GM12878 (cell line): Measurements from ENCODE around the gene PAK2. TPM values are rescaled to one million over a fixed set of nuclear protein-coding genes. Genes with fewer than 3 reads are reported as not detected.

ENCODE experiments used
- ATAC-seq: fragments of 200-7000 bp; cut with Tn5 transposase; 3 replicates; pipeline ENCODE4 v1.9.1; 2020; ENCODE audit warnings: mild to moderate bottlenecking, moderate library complexity
- BruUV-seq: library from RNA; stranded (reverse); fragments of 400-500 nt; replicated peaks from 2 replicates; lab custom pipeline; 2021; lab: Mats Ljungman, UMichigan
- CTCF ChIA-PET: fragments of 300-600 bp; sonication (Branson Sonifier 250); formaldehyde crosslinking; extraction: SDS; loops from one replicate; lab custom pipeline; 2021; ENCODE audit warnings: inconsistent platforms; lab: Yijun Ruan, JAX
- POLR2A ChIA-PET: fragments of 350-600 bp; formaldehyde crosslinking; extraction: SDS; loops from one replicate; lab custom pipeline; 2021; ENCODE audit warnings: inconsistent platforms; lab: Charles Lee
- RAD21 ChIA-PET: fragments of 300-600 bp; sonication (Branson Sonifier 250); formaldehyde crosslinking; loops from one replicate; lab custom pipeline; 2023; ENCODE audit warnings: antibody characterized with exemption; ENCODE audit not compliant: unreplicated experiment; lab: Charles Lee
- SMC1A ChIA-PET: fragments of 300-600 bp; sonication (Branson Sonifier 250); formaldehyde crosslinking; loops from one replicate; lab custom pipeline; 2023; ENCODE audit not compliant: unreplicated experiment, uncharacterized antibody; lab: Charles Lee
- DNase-seq: peaks from one replicate; pipeline ENCODE4 v3.0.0-alpha.2; 2011; ENCODE audit warnings: low read depth, low spot score
- FAIRE-seq: peaks from 3 replicates; lab custom pipeline; 2011; peaks lifted over from hg19 to GRCh38; lab: Jason Lieb, UNC
- H2AFZ ChIP-seq: 2 replicates; pipeline ENCODE4 v1.6.0; 2011; ENCODE audit warnings: low read depth, low read length, control low read depth; ENCODE audit not compliant: control insufficient read depth
- H3K27ac ChIP-seq: 2 replicates; pipeline ENCODE4 v1.5.1; 2011; ENCODE audit warnings: control low read depth; ENCODE audit not compliant: control insufficient read depth, insufficient read depth
- H3K27me3 ChIP-seq, 2 experiments: replicated peaks in 1 of 2; 2 replicates each; pipeline versions ENCODE4 v1.6.0 to v1.6.1; 2011; ENCODE audit warnings: low read length in 1 of 2; ENCODE audit not compliant: control insufficient read depth in 2 of 2, insufficient read depth in 2 of 2
- H3K36me3 ChIP-seq, 2 experiments: 2 replicates each; pipeline ENCODE4 v1.5.1; 2011; ENCODE audit warnings: low read length in 1 of 2; ENCODE audit not compliant: control insufficient read depth in 2 of 2, insufficient read depth in 2 of 2
- H3K4me1 ChIP-seq: 2 replicates; pipeline ENCODE4 v1.6.1; 2011; ENCODE audit warnings: mild to moderate bottlenecking, low read length, moderate library complexity, mixed read lengths; ENCODE audit not compliant: control insufficient read depth, insufficient read depth
- H3K4me2 ChIP-seq: 2 replicates; pipeline ENCODE4 v1.6.0; 2011; ENCODE audit warnings: control low read depth; ENCODE audit not compliant: control insufficient read depth, insufficient read depth
- H3K4me3 ChIP-seq: fragments of 200-600 bp; sonication (generic); 2 replicates; pipeline ENCODE4 v1.5.1; 2016
- H3K79me2 ChIP-seq: 2 replicates; pipeline ENCODE4 v1.6.0; 2011; ENCODE audit warnings: low read length; ENCODE audit not compliant: control insufficient read depth, insufficient read depth
- H3K9ac ChIP-seq: 2 replicates; pipeline ENCODE4 v1.8.0; 2011; ENCODE audit warnings: low read length, control low read depth, mixed read lengths; ENCODE audit not compliant: control insufficient read depth, insufficient read depth
- H3K9me3 ChIP-seq: replicated peaks from 3 replicates; pipeline ENCODE4 v1.5.1; 2011; ENCODE audit warnings: mild to moderate bottlenecking, low read length; ENCODE audit not compliant: control insufficient read depth, insufficient read depth
- H4K20me1 ChIP-seq: 2 replicates; pipeline ENCODE4 v1.6.0; 2011; ENCODE audit not compliant: control insufficient read depth, insufficient read depth
- CBX5 ChIP-seq: sonication (generic); IDR thresholded peaks from 2 replicates; pipeline ENCODE4 v1.6.1; 2016; ENCODE audit warnings: low read depth, moderate library complexity, mild to moderate bottlenecking, inconsistent platforms
- CREM ChIP-seq: IDR thresholded peaks from 2 replicates; pipeline ENCODE4 v1.6.1; 2014; ENCODE audit warnings: antibody characterized with exemption, low read depth
- CUX1 ChIP-seq: IDR thresholded peaks from 2 replicates; pipeline ENCODE4 v1.6.1; 2012; ENCODE audit warnings: improper control_type of control experiment, low read depth, low read length; ENCODE audit not compliant: insufficient replicate concordance
- ELK1 ChIP-seq: IDR thresholded peaks from 2 replicates; pipeline ENCODE4 v1.6.1; 2012; ENCODE audit warnings: low read depth, low read length, improper control_type of control experiment
- HCFC1 ChIP-seq: fragments of 150-350 bp; IDR thresholded peaks from 2 replicates; pipeline ENCODE4 v1.6.1; 2014; ENCODE audit warnings: low read length
- IKZF2 ChIP-seq, 2 experiments: fragments of 450-650 bp; IDR thresholded peaks; 2 replicates each; pipeline ENCODE4 v1.6.1; 2017; ENCODE audit warnings: mild to moderate bottlenecking in 2 of 2, moderate library complexity in 2 of 2
- PKNOX1 ChIP-seq: fragments of 450-650 bp; IDR thresholded peaks from 2 replicates; pipeline ENCODE4 v1.6.1; 2016; ENCODE audit warnings: mild to moderate bottlenecking
- YBX1 ChIP-seq: fragments of 450-650 bp; IDR thresholded peaks from 2 replicates; pipeline ENCODE4 v1.6.1; 2016; ENCODE audit warnings: antibody characterized with exemption
- ZBTB11 ChIP-seq: fragments of 450-650 bp; formaldehyde crosslinking; IDR thresholded peaks from 2 replicates; pipeline ENCODE4 v1.5.0; 2022; ENCODE audit warnings: mild to moderate bottlenecking, missing genetic modification characterization
- ZBTB4 ChIP-seq: fragments of 450-650 bp; formaldehyde crosslinking; IDR thresholded peaks from 2 replicates; pipeline ENCODE4 v1.4.0; 2022; ENCODE audit warnings: mild to moderate bottlenecking, moderate library complexity
- WGBS: methylation state at CpG from one replicate; pipeline ENCODE4 v1.1.6; 2016; ENCODE audit warnings: low lambda C conversion rate; ENCODE audit not compliant: insufficient replicate concordance, insufficient coverage; ENCODE audit errors: missing lambda C conversion rate; 5-methylcytosine and 5-hydroxymethylcytosine counted together
- in situ Hi-C: fragments of 300-500 bp; cut with MboI; formaldehyde crosslinking; loops from 9 replicates; pipeline ENCODE4 v1.14.3; 2018; ENCODE audit warnings: mixed read lengths
- intact Hi-C: fragments of 100-400 bp; cut with micrococcal nuclease; formaldehyde crosslinking; loops from one replicate; pipeline ENCODE4 v1.14.2; 2022; ENCODE audit not compliant: unreplicated experiment
- polyA plus RNA-seq, 11 experiments: library from polyadenylated mRNA; depleted of rRNA in 4 of 11; unstranded in 6 of 11; stranded (reverse) in 5 of 11; fragments of >200 nt; fragmentation: Nextera tagmentation in 4 of 11; fragmentation: Illumina TruSeq in 1 of 11; extraction: Ambion mirVana in 4 of 11; extraction: Trizol in 1 of 11; gene quantifications; 1 replicate in 1 of 11; 2 replicates in 10 of 11; pipeline versions ENCODE4 v1.2.1 to v1.2.3, GENCODE V29; 2011 to 2016; ENCODE audit warnings: inconsistent platforms in 2 of 11, missing spikeins in 2 of 11, low read depth in 1 of 11
- total RNA-seq, 4 experiments: library from RNA; depleted of rRNA in 3 of 4; stranded (reverse); fragments of >200 nt in 3 of 4; fragmentation: Illumina TruSeq in 1 of 4; extraction: Trizol in 1 of 4; gene quantifications; 2 replicates each; pipeline versions ENCODE4 v1.2.1 to v1.2.3, GENCODE V29; 2013 to 2021

The PAK2 gene
- total and polyA plus RNA-seq, 10 of the 15 experiments (the other 5 are each of a cell fraction or from before 2014, with no cell fraction given) = 9.0 to 59.1 (median 27.0) TPM

GRCh38 chr3:196790636-196791035, 51.0 kb downstream of the PAK2 start:
- ChIA-PET RAD21 (no interaction called here), CTCF (interaction anchor here (0.6 kb wide), 1 partner anchor 792 kb away, joined by 3 read pairs; no protein-coding TSS in a partner anchor), SMC1A (interaction anchor here (0.7 to 1.1 kb wide), 3 partner anchors 24 to 50 kb away, joined by 3 read pairs; no protein-coding TSS in a partner anchor), POLR2A (no interaction called here)
- 97% methylated on average over 6 of the region's 6 CpGs for WGBS
- Histone ChIP-seq H3K9me3 (peaks cover 17% of the 10 kb centered on the region), H3K9ac (no peak overlapping the region), H4K20me1 (no peaks in the 10 kb centered on the region), H3K79me2 (peaks cover 9% of the 10 kb centered on the region), H3K4me2 (no peak overlapping the region), H3K27me3 (no peaks in the 10 kb centered on the region), H3K4me1 (no peaks in the 10 kb centered on the region), H2AFZ (no peak overlapping the region), H3K4me3 (no peak overlapping the region), H3K27ac (no peak overlapping the region), H3K36me3 (peaks cover 7 to 19% of the 10 kb centered on the region in 2 experiments; a peak in 3 of 4 replicates)
- in situ Hi-C loops = no loop called here
- intact Hi-C loops = no loop called here
- no peak for ATAC-seq
- BruUV-seq = no TSS peak
- DNase-seq = no peak
- FAIRE-seq = no peak
- TF ChIP-seq CREM = no peak
- TF ChIP-seq CBX5 = no peak
- no peak for TF ChIP-seq YBX1
- no peak for TF ChIP-seq ELK1
- no peak for TF ChIP-seq HCFC1
- TF ChIP-seq CUX1 = no peak
- no peak for TF ChIP-seq IKZF2 (IDR thresholded peaks at IDR 0.05)
- no peak for TF ChIP-seq PKNOX1
- no peak for TF ChIP-seq ZBTB11 (CRISPR knock-in tag)
- TF ChIP-seq ZBTB4 = no peak
